Hepatocyte (in vitro differentiated cells): ENCODE measurements around the gene TTC31. TPM values are rescaled to one million over a fixed set of nuclear protein-coding genes. Genes with fewer than 3 reads are reported as not detected.

Experiments
- DNase-seq: peaks from one replicate; pipeline ENCODE4 v3.0.0-alpha.2; 2016; ENCODE audit warnings: low spot score
- H2AFZ ChIP-seq: fragments of 200-600 bp; sonication (generic); 2 replicates; pipeline ENCODE4 v1.6.0; 2016; ENCODE audit warnings: antibody characterized with exemption, mild to moderate bottlenecking
- H3K27ac ChIP-seq: fragments of 200-600 bp; sonication (generic); 2 replicates; pipeline ENCODE4 v1.5.1; 2016; ENCODE audit warnings: mild to moderate bottlenecking
- H3K27me3 ChIP-seq: fragments of 200-600 bp; sonication (generic); 2 replicates; pipeline ENCODE4 v1.6.1; 2016
- H3K36me3 ChIP-seq: fragments of 200-600 bp; sonication (generic); replicated peaks from 2 replicates; pipeline ENCODE4 v1.5.1; 2016; ENCODE audit warnings: low read depth; ENCODE audit not compliant: insufficient read depth
- H3K4me1 ChIP-seq: fragments of 200-600 bp; sonication (generic); 2 replicates; pipeline ENCODE4 v1.5.1; 2016; ENCODE audit warnings: mild to moderate bottlenecking, moderate library complexity; ENCODE audit not compliant: insufficient read depth
- H3K4me2 ChIP-seq: fragments of 200-600 bp; sonication (generic); 2 replicates; pipeline ENCODE4 v1.6.0; 2016
- H3K4me3 ChIP-seq: fragments of 200-600 bp; sonication (generic); 2 replicates; pipeline ENCODE4 v1.5.1; 2016; ENCODE audit warnings: mild to moderate bottlenecking
- H3K79me2 ChIP-seq: fragments of 200-600 bp; sonication (generic); 2 replicates; pipeline ENCODE4 v1.6.0; 2017; ENCODE audit warnings: mild to moderate bottlenecking
- H3K9me2 ChIP-seq: fragments of 200-600 bp; sonication (generic); replicated peaks from 2 replicates; pipeline ENCODE4 v1.6.0; 2017; ENCODE audit warnings: mild to moderate bottlenecking; ENCODE audit not compliant: insufficient read depth
- H3K9me3 ChIP-seq: fragments of 200-600 bp; sonication (generic); 2 replicates; pipeline ENCODE4 v1.5.1; 2016; ENCODE audit warnings: low read depth, mild to moderate bottlenecking
- H4K20me1 ChIP-seq: fragments of 200-600 bp; sonication (generic); 2 replicates; pipeline ENCODE4 v1.6.0; 2016; ENCODE audit warnings: mild to moderate bottlenecking; ENCODE audit not compliant: insufficient read depth, poor library complexity, severe bottlenecking
- EZH2 ChIP-seq: fragments of 200-600 bp; sonication (generic); IDR thresholded peaks from 2 replicates; pipeline ENCODE4 v1.6.1; 2016; ENCODE audit warnings: antibody characterized with exemption, mild to moderate bottlenecking, borderline replicate concordance
- EZH2phosphoT487 ChIP-seq: fragments of 200-600 bp; sonication (generic); IDR thresholded peaks from one replicate; pipeline ENCODE4 v1.6.1; 2018; ENCODE audit warnings: antibody characterized with exemption, mild to moderate bottlenecking, low read depth, moderate library complexity; ENCODE audit not compliant: unreplicated experiment, severe bottlenecking
- WGBS: methylation state at CpG from one replicate; pipeline ENCODE4 v1.1.6; 2016; ENCODE audit warnings: low lambda C conversion rate; ENCODE audit errors: missing lambda C conversion rate; 5-methylcytosine and 5-hydroxymethylcytosine counted together
- polyA plus RNA-seq: library from polyadenylated mRNA; unstranded; fragments of >200 nt; fragmentation: Nextera tagmentation; extraction: Ambion mirVana; gene quantifications from 2 replicates; pipeline ENCODE4 v1.2.1, GENCODE V29; 2016
- total RNA-seq: library from RNA; depleted of rRNA; stranded (reverse); fragments of >200 nt; gene quantifications from 2 replicates; pipeline ENCODE4 v1.2.3, GENCODE V29; 2014
- TF ChIP-seq, protein P1 (sequence below): fragments of 200-600 bp; sonication (generic); IDR thresholded peaks from 2 replicates; pipeline ENCODE4 v1.5.1; 2016; ENCODE audit warnings: antibody characterized with exemption, mild to moderate bottlenecking; ENCODE audit not compliant: poor library complexity

Gene TTC31
- 19.9 and 25.1 TPM in 2 replicates for total RNA-seq
- 21.3 and 23.8 TPM in 2 replicates for polyA plus RNA-seq

DNA sequence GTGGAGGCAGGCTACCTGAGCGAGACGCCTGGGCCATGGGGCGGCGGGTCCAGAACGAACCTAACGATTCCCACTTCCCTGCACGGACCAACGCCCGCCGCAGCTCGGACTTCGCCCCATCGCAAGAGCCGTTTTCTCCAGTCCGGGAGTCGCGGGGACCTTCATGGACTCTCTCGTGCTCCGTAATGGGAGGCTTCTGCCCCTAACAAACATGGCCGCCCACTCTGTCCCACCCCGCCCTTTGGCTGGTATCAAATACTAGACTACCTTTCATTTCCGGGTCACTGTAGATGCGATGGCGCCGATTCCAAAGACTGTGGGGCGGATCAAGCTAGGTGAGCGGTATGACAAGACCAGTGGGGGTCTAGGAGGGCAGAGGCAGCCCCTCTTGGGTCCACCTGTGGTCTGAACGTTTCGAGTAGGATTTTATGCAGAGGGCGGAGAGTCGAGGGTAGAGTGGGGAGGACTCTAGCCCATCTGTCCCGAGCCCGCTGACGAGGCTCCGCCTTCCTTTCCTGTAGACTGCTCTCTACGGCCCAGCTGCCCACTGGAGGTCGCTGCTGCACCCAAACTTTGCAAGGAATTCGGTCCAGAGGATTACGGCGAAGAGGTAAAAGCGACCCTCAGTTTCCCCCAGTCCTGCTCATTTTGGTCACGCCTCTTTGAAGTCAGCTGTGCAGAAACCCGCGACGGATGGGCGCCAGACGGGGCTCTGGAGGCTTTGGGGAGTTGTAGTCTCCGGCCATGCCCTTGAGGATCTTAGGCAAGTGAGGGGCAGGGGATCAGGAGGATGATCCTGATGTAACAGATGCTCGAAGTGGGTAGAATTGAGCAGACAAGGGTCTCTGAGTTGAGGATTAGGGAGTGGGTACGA, at the start of gene TTC31, which contains the start of gene CCDC142:
TSS of gene TTC31 (plus strand) at position 281 of the 874 bp plus-strand sequence. CDS start at position 296, 15 bp downstream.
TSS of gene CCDC142 (minus strand) at position 198 of the 874 bp plus-strand sequence. CDS start at position 37, 161 bp downstream.
- WGBS: 3% methylated on average over 50 of the region's 50 CpGs
- H3K79me2 ChIP-seq: peaks cover 55% of the 10 kb centered on the region
- no peaks in the 10 kb centered on the region for H3K9me3 ChIP-seq
- TF ChIP-seq, protein P1, sequence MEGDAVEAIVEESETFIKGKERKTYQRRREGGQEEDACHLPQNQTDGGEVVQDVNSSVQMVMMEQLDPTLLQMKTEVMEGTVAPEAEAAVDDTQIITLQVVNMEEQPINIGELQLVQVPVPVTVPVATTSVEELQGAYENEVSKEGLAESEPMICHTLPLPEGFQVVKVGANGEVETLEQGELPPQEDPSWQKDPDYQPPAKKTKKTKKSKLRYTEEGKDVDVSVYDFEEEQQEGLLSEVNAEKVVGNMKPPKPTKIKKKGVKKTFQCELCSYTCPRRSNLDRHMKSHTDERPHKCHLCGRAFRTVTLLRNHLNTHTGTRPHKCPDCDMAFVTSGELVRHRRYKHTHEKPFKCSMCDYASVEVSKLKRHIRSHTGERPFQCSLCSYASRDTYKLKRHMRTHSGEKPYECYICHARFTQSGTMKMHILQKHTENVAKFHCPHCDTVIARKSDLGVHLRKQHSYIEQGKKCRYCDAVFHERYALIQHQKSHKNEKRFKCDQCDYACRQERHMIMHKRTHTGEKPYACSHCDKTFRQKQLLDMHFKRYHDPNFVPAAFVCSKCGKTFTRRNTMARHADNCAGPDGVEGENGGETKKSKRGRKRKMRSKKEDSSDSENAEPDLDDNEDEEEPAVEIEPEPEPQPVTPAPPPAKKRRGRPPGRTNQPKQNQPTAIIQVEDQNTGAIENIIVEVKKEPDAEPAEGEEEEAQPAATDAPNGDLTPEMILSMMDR: peak; percentile 96
- TF ChIP-seq EZH2: no peak
- TF ChIP-seq EZH2phosphoT487: no peak
- peaks cover 18% of the 10 kb centered on the region for H3K4me1 ChIP-seq
- H3K4me2 ChIP-seq: peak within 1 kb of the TSS; percentile 100
- peak within 1 kb of the TSS; percentile 85 for H3K4me3 ChIP-seq
- H2AFZ ChIP-seq: peak within 1 kb of the TSS; percentile 75
- no peaks in the 10 kb centered on the region for H4K20me1 ChIP-seq
- no peaks in the 10 kb centered on the region for H3K9me2 ChIP-seq
- H3K27me3 ChIP-seq: no peaks in the 10 kb centered on the region
- peak; percentile 97 for DNase-seq
- no peaks in the 10 kb centered on the region for H3K36me3 ChIP-seq
- peak within 1 kb of the TSS; percentile 86 for H3K27ac ChIP-seq

DNA sequence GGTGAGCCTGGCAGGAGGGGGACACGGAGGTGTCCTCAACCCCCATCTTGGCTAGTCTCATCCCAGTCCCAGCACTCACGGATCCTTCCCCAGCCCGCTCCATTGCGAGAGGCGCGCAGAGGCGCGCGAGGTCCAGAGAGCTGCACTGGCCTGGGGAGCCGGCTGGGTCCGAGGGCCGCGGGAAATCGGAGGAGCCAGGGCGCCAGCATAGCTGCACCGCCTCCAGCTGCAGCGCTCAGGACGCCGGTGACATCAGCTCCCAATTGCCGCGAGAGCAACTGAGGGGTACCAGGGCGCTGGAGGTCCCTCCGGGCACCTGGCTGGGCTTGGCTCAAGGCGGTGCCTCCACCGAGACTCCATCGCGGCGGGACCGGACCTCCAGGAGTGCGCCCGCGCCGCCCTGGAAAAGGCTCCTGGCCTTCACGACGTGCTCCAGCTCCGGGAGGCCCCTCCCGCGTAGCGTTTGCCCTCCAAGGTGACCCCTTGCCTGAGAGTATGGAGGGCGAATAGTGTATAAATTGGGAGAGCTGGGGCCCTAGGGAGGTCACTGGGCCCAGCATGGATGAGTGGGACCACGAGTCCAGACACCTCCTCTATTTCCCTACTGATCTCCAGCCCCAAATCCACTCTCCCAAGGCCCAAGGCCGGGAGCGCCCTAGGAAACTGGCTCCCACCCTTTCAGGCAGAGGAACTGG, 46.6 kb upstream of the TTC31 start:
- Histone ChIP-seq H3K4me3 (no peak overlapping the region), H3K79me2 (peaks cover 80% of the 10 kb centered on the region), H3K9me3 (no peaks in the 10 kb centered on the region), H4K20me1 (peaks cover 46% of the 10 kb centered on the region), H3K4me2 (no peak overlapping the region), H3K9me2 (no peaks in the 10 kb centered on the region), H3K27me3 (no peaks in the 10 kb centered on the region), H3K27ac (no peak overlapping the region), H3K36me3 (no peaks in the 10 kb centered on the region), H3K4me1 (peaks cover 16% of the 10 kb centered on the region), H2AFZ (no peak overlapping the region)
- no peak for DNase-seq
- TF ChIP-seq EZH2 (no peak), EZH2phosphoT487 (no peak)
- TF ChIP-seq, protein P1: no peak
- 98% methylated on average over 43 of the region's 43 CpGs for WGBS

DNA sequence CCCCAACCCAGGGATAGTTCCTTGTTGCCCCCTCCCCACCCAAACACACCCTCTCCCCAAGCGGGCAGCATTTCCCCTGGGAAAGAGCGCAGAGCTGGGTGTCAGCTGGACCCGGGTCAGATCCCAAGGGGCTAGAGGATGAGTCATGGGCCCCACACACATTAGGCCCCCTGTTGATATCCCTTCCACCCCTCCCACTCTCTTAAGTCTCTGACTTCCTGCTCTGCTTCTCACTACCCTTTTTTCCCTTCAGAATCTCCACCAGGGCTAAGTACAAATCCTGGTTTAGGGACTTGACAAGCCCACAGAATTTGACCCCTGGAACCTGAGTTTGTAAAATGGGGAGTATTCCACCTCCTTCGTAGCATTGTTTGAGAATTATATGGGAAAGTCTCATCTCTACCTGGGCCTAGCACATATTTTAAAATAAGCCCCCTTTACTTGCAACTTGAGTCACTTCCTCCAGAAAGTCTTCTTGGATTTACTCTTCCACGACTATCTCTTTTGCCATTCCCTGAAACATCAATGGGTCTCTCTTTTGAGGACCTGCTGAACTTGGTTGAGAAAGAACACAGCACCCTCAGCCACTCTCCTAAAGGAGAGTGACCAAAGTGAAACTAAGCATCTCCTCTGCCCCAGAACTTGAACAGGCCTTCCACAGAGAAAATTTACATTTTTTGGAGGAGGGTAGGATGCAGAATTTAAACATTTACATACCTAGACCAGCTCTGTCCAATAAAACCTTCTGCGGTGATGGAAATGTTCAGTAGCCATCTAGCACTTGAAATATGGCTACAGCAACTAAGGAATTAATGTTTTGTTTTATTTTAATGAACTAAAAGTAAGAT, 45.8 kb upstream of the TTC31 start:
- no peaks in the 10 kb centered on the region for H3K9me2 ChIP-seq
- H3K27ac ChIP-seq: no peak overlapping the region
- no peak overlapping the region for H2AFZ ChIP-seq
- peaks cover 46% of the 10 kb centered on the region for H4K20me1 ChIP-seq
- no peak overlapping the region for H3K4me3 ChIP-seq
- no peak overlapping the region for H3K4me2 ChIP-seq
- H3K27me3 ChIP-seq: no peaks in the 10 kb centered on the region
- TF ChIP-seq EZH2 (no peak), EZH2phosphoT487 (no peak)
- TF ChIP-seq, protein P1: no peak
- 83% methylated on average over 6 of the region's 6 CpGs for WGBS
- no peak for DNase-seq
- H3K9me3 ChIP-seq: no peaks in the 10 kb centered on the region
- peaks cover 16% of the 10 kb centered on the region for H3K4me1 ChIP-seq
- no peaks in the 10 kb centered on the region for H3K36me3 ChIP-seq
- H3K79me2 ChIP-seq: peaks cover 77% of the 10 kb centered on the region
